ENCODE data around the gene TEN1.

Gene TEN1

DNA sequence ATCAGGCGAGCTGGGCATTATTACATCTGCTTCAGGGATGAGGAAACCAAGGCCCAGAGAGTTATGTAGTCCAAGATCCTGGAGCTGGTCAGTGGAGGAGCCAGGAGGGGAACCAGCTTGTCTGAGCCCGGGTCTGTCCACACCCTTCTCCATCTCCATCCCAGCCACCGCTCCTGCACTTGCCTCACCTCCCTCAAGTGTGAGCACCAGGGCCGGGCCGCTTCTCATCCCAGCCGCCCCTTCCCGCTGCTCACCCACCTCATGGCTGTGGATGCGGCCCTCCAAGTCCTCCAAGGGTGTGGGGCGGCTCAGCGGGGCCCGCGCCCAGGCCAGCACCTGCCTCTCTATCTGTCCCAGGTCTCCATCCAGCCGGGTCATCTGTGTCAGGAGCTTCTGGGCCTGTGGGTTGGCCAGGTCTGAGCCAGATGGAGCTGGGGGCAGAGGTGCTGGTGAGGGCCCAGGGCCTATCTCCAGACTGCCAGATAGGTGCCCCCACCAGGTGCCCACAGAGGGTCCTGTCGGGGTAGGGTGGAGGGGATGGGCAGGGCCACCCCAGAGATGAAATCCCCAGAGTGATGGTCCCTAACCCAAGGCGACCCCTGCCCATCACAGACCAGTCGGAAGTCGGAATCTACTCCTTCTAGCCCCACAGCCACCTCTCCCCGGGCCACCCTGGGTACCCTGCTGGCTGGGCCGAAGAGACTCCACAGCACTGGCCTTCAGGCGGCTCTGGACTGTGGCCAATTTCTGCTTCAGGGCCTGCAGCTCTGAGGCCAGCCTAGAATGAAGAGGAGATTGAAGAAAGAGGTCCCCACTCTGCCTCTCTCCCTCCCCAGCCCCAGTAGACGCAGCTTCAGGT is 38.7 kb downstream of the TEN1 start:
- H3K27ac ChIP-seq (ENCODE audit: low read length), result no peak overlapping the region
- H3K4me2 ChIP-seq (ENCODE audit: low read length), result no peak overlapping the region
- no peak overlapping the region for H3K4me3 ChIP-seq (ENCODE audit: low read length)

DNA sequence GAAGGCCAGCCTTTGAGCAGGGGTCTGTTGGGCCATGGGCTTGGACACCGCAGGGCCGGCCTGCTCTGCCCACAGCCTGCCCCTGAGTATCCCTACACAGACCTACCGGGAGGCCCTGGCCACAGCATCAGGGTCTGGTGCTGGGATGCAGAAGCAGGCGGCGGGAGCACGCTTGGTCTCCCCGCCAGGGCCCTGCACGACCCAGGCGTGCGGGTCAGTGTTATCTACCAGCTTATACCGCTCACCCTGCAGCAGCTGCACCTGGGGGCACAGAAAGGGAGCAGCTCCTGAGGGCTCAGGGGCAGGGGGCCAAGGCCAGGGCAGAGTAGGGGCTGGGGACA is 39.3 kb downstream of the TEN1 start:
- Histone ChIP-seq H3K27ac (ENCODE audit: low read length) (no peak overlapping the region), H3K9me3 (ENCODE audit: insufficient read depth, low read length) (no peaks in the 10 kb centered on the region), H3K36me3 (replicated peaks; ENCODE audit: low read depth, low read length) (no peaks in the 10 kb centered on the region), H3K4me3 (ENCODE audit: low read length) (no peak overlapping the region), H3K27me3 (ENCODE audit: low read depth, low read length) (no peaks in the 10 kb centered on the region), H3K4me2 (ENCODE audit: low read length) (no peak overlapping the region), H3K9ac (ENCODE audit: low read length) (no peak overlapping the region), H2AFZ (ENCODE audit: low read depth, low read length) (no peak overlapping the region), H3K4me1 (ENCODE audit: low read length) (peaks cover 7% of the 10 kb centered on the region; the same call in 1 of the 2 replicates), H4K20me1 (ENCODE audit: insufficient read depth, low read length) (no peaks in the 10 kb centered on the region), H3K79me2 (ENCODE audit: low read length) (no peaks in the 10 kb centered on the region)
- no peak for TF ChIP-seq EZH2phosphoT487 (IDR thresholded peaks at IDR 0.05; ENCODE audit: low read depth)
- TF ChIP-seq, protein P1, sequence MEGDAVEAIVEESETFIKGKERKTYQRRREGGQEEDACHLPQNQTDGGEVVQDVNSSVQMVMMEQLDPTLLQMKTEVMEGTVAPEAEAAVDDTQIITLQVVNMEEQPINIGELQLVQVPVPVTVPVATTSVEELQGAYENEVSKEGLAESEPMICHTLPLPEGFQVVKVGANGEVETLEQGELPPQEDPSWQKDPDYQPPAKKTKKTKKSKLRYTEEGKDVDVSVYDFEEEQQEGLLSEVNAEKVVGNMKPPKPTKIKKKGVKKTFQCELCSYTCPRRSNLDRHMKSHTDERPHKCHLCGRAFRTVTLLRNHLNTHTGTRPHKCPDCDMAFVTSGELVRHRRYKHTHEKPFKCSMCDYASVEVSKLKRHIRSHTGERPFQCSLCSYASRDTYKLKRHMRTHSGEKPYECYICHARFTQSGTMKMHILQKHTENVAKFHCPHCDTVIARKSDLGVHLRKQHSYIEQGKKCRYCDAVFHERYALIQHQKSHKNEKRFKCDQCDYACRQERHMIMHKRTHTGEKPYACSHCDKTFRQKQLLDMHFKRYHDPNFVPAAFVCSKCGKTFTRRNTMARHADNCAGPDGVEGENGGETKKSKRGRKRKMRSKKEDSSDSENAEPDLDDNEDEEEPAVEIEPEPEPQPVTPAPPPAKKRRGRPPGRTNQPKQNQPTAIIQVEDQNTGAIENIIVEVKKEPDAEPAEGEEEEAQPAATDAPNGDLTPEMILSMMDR (IDR thresholded peaks at IDR 0.05; ENCODE audit: low read depth, low read length), result no peak

More for the DNA sequence above, 38.7 kb downstream of the TEN1 start:
- H3K4me1 ChIP-seq (ENCODE audit: low read length), result peaks cover 7% of the 10 kb centered on the region; the same call in 1 of the 2 replicates
- H3K36me3 ChIP-seq (replicated peaks; ENCODE audit: low read depth, low read length), result no peaks in the 10 kb centered on the region
- H3K9ac ChIP-seq (ENCODE audit: low read length), result no peak overlapping the region
- no peaks in the 10 kb centered on the region for H4K20me1 ChIP-seq (ENCODE audit: insufficient read depth, low read length)
- no peaks in the 10 kb centered on the region for H3K9me3 ChIP-seq (ENCODE audit: insufficient read depth, low read length)
- no peak for TF ChIP-seq EZH2phosphoT487 (IDR thresholded peaks at IDR 0.05; ENCODE audit: low read depth)
- TF ChIP-seq, protein P1 (IDR thresholded peaks at IDR 0.05; ENCODE audit: low read depth, low read length), result no peak
- no peaks in the 10 kb centered on the region for H3K79me2 ChIP-seq (ENCODE audit: low read length)
- H2AFZ ChIP-seq (ENCODE audit: low read depth, low read length), result no peak overlapping the region
- H3K27me3 ChIP-seq (ENCODE audit: low read depth, low read length), result no peaks in the 10 kb centered on the region

DNA sequence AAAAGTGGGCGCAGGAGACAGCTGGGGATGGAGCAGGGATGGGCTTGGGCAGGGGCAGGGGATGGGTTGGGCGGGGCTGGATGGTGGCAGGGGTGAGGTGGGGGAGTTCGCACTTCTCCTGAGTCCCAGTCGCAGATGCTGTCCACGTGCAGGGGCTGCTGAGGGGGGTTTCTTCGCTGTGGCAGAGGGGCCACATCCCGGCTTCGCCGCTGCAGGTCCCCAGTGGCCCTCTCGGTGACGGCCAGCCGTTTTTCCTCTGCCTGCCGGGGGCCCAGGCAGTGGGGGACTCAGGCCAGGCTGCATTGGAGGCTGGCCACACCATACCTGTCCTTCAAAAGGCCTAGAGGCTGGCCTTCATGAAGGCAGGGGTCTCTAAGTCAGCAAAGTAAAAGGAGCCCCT is 39.8 kb downstream of the TEN1 start:
- no peak overlapping the region for H2AFZ ChIP-seq (ENCODE audit: low read depth, low read length)
- no peak overlapping the region for H3K4me2 ChIP-seq (ENCODE audit: low read length)
- no peak overlapping the region for H3K4me3 ChIP-seq (ENCODE audit: low read length)
- no peaks in the 10 kb centered on the region for H3K9me3 ChIP-seq (ENCODE audit: insufficient read depth, low read length)
- H3K27ac ChIP-seq (ENCODE audit: low read length), result no peak overlapping the region
- H3K79me2 ChIP-seq (ENCODE audit: low read length), result no peaks in the 10 kb centered on the region
- H3K4me1 ChIP-seq (ENCODE audit: low read length), result peaks cover 7% of the 10 kb centered on the region; the same call in 1 of the 2 replicates
- no peaks in the 10 kb centered on the region for H3K27me3 ChIP-seq (ENCODE audit: low read depth, low read length)
- no peaks in the 10 kb centered on the region for H4K20me1 ChIP-seq (ENCODE audit: insufficient read depth, low read length)
- no peaks in the 10 kb centered on the region for H3K36me3 ChIP-seq (replicated peaks; ENCODE audit: low read depth, low read length)
- H3K9ac ChIP-seq (ENCODE audit: low read length), result no peak overlapping the region
- TF ChIP-seq, protein P1 (IDR thresholded peaks at IDR 0.05; ENCODE audit: low read depth, low read length), result no peak
- TF ChIP-seq EZH2phosphoT487 (IDR thresholded peaks at IDR 0.05; ENCODE audit: low read depth), result no peak

DNA sequence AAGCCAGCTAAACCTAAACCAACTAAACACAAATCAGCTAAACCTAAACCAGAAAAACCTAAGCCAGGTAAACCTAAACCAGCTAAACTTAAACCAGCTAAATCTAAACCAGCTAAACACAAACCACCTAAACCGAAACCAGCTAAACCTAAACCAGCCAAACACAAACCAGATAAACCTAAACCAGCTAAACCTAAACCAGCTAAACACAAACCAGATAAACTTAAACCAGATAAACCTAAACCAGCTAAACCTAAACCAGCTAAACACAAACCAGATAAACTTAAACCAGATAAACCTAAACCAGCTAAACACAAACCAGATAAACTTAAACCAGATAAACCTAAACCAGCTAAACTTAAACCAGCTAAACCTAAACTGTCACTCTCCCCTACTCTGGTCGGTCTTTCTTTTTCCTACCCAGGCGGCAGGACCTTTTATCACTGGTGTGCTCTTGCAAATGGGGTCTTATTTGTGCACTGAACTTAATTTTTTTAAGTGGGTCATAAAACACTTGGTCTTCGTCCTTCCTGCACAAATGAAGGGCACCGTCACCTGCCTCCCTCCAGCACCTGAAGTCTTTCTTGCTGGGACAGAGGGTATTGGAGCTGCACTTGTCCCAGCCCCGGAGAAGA is 40.9 kb downstream of the TEN1 start:
- no peaks in the 10 kb centered on the region for H3K27me3 ChIP-seq (ENCODE audit: low read depth, low read length)
- TF ChIP-seq, protein P1 (IDR thresholded peaks at IDR 0.05; ENCODE audit: low read depth, low read length), result no peak
- TF ChIP-seq EZH2phosphoT487 (IDR thresholded peaks at IDR 0.05; ENCODE audit: low read depth), result no peak
- no peaks in the 10 kb centered on the region for H3K79me2 ChIP-seq (ENCODE audit: low read length)
- no peaks in the 10 kb centered on the region for H3K4me1 ChIP-seq (ENCODE audit: low read length)
- no peak overlapping the region for H2AFZ ChIP-seq (ENCODE audit: low read depth, low read length)
- H3K9ac ChIP-seq (ENCODE audit: low read length), result no peak overlapping the region
- no peaks in the 10 kb centered on the region for H4K20me1 ChIP-seq (ENCODE audit: insufficient read depth, low read length)
- no peak overlapping the region for H3K4me2 ChIP-seq (ENCODE audit: low read length)
- H3K4me3 ChIP-seq (ENCODE audit: low read length), result no peak overlapping the region
- no peaks in the 10 kb centered on the region for H3K36me3 ChIP-seq (replicated peaks; ENCODE audit: low read depth, low read length)
- H3K9me3 ChIP-seq (ENCODE audit: insufficient read depth, low read length), result no peaks in the 10 kb centered on the region
- H3K27ac ChIP-seq (ENCODE audit: low read length), result no peak overlapping the region
